H9 (cell line): ENCODE data around the gene CEMIP. TPM values are rescaled to one million over a fixed set of nuclear protein-coding genes. Genes with fewer than 3 reads are reported as not detected.

ENCODE experiments used
- DNase-seq: peaks from one replicate; pipeline ENCODE4 v3.0.0-alpha.2; 2017
- H2AFZ ChIP-seq: one replicate; pipeline ENCODE4 v1.6.1; 2013; ENCODE audit warnings: mild to moderate bottlenecking, low read length, control low read depth, moderate library complexity
- H2AK5ac ChIP-seq: 2 replicates; pipeline ENCODE4 v1.6.1; 2013; ENCODE audit warnings: low read length, control low read depth, mixed read lengths; ENCODE audit not compliant: insufficient read length
- H2BK120ac ChIP-seq: one replicate; pipeline ENCODE4 v1.6.1; 2013; ENCODE audit warnings: low read depth, mild to moderate bottlenecking, low read length, control low read depth, inconsistent platforms; ENCODE audit not compliant: poor library complexity, severe bottlenecking
- H2BK12ac ChIP-seq: 2 replicates; pipeline ENCODE4 v1.6.1; 2013; ENCODE audit warnings: low read length, control low read depth, mixed read lengths, low read depth; ENCODE audit not compliant: insufficient read length
- H2BK15ac ChIP-seq: 2 replicates; pipeline ENCODE4 v1.6.1; 2013; ENCODE audit warnings: low read depth, low read length, control low read depth
- H2BK20ac ChIP-seq: one replicate; pipeline ENCODE4 v1.6.1; 2013; ENCODE audit warnings: low read depth, mild to moderate bottlenecking, low read length, control low read depth, inconsistent platforms; ENCODE audit not compliant: poor library complexity, severe bottlenecking
- H2BK5ac ChIP-seq: 2 replicates; pipeline ENCODE4 v1.6.1; 2013; ENCODE audit warnings: low read length, control low read depth, mixed read lengths; ENCODE audit not compliant: insufficient read length
- H3K14ac ChIP-seq: 2 replicates; pipeline ENCODE4 v1.6.1; 2013; ENCODE audit warnings: low read length, control low read depth; ENCODE audit not compliant: insufficient read depth
- H3K18ac ChIP-seq: 2 replicates; pipeline ENCODE4 v1.6.1; 2013; ENCODE audit warnings: low read depth, mild to moderate bottlenecking, mixed read lengths, low read length, control low read depth; ENCODE audit not compliant: insufficient read length
- H3K23ac ChIP-seq: 2 replicates; pipeline ENCODE4 v1.6.1; 2013; ENCODE audit warnings: low read length, control low read depth, mixed read lengths, low read depth; ENCODE audit not compliant: insufficient read length
- H3K23me2 ChIP-seq: 2 replicates; pipeline ENCODE4 v1.6.1; 2013; ENCODE audit warnings: low read depth, mild to moderate bottlenecking, mixed read lengths, low read length, control low read depth; ENCODE audit not compliant: insufficient read length, poor library complexity, severe bottlenecking
- H3K27ac ChIP-seq: 2 replicates; pipeline ENCODE4 v1.5.1; 2013; ENCODE audit warnings: low read length, control low read depth, mixed read lengths, low read depth; ENCODE audit not compliant: insufficient read length
- H3K27me3 ChIP-seq: 2 replicates; pipeline ENCODE4 v1.6.1; 2013; ENCODE audit warnings: low read length, control low read depth, inconsistent platforms; ENCODE audit not compliant: insufficient read depth
- H3K4ac ChIP-seq: 2 replicates; pipeline ENCODE4 v1.6.1; 2013; ENCODE audit warnings: low read depth, mild to moderate bottlenecking, control low read depth, inconsistent platforms, low read length, moderate library complexity
- H3K4me1 ChIP-seq: 2 replicates; pipeline ENCODE4 v1.6.1; 2013; ENCODE audit warnings: low read length, control low read depth, inconsistent platforms; ENCODE audit not compliant: insufficient read depth
- H3K4me2 ChIP-seq: 2 replicates; pipeline ENCODE4 v1.6.1; 2013; ENCODE audit warnings: low read length, control low read depth, mixed read lengths; ENCODE audit not compliant: insufficient read length, insufficient read depth
- H3K56ac ChIP-seq: 2 replicates; pipeline ENCODE4 v1.6.1; 2013; ENCODE audit warnings: low read depth, mild to moderate bottlenecking, mixed read lengths, low read length, control low read depth; ENCODE audit not compliant: insufficient read length
- H3K79me1 ChIP-seq: 2 replicates; pipeline ENCODE4 v1.6.1; 2013; ENCODE audit warnings: low read depth, mild to moderate bottlenecking, moderate library complexity, low read length, control low read depth, inconsistent platforms; ENCODE audit not compliant: insufficient read depth, poor library complexity, severe bottlenecking
- H3K79me2 ChIP-seq: 2 replicates; pipeline ENCODE4 v1.6.1; 2013; ENCODE audit warnings: low read length, control low read depth, inconsistent platforms; ENCODE audit not compliant: insufficient read depth
- H3K9ac ChIP-seq: 2 replicates; pipeline ENCODE4 v1.6.1; 2013; ENCODE audit warnings: low read length, control low read depth, mixed read lengths; ENCODE audit not compliant: insufficient read length; ENCODE audit errors: extremely low read depth
- H3K9me3 ChIP-seq: one replicate; pipeline ENCODE4 v1.6.1; 2013; ENCODE audit warnings: low read depth, low read length, inconsistent platforms; ENCODE audit not compliant: control insufficient read depth
- H3T11ph ChIP-seq: one replicate; pipeline ENCODE4 v1.6.1; 2013; ENCODE audit warnings: mild to moderate bottlenecking, low read length, control low read depth, inconsistent platforms
- H4K20me1 ChIP-seq: one replicate; pipeline ENCODE4 v1.6.1; 2013; ENCODE audit not compliant: control insufficient read depth, insufficient read length, insufficient read depth
- H4K5ac ChIP-seq: 2 replicates; pipeline ENCODE4 v1.6.1; 2013; ENCODE audit warnings: low read depth, mild to moderate bottlenecking, mixed read lengths, low read length, control low read depth; ENCODE audit not compliant: insufficient read length
- H4K8ac ChIP-seq: replicated peaks from 2 replicates; pipeline ENCODE4 v1.6.1; 2013; ENCODE audit warnings: low read length, control low read depth, mixed read lengths, low read depth; ENCODE audit not compliant: insufficient read length
- H4K91ac ChIP-seq: 2 replicates; pipeline ENCODE4 v1.6.1; 2013; ENCODE audit warnings: low read depth, mild to moderate bottlenecking, moderate library complexity, mixed read lengths, low read length, control low read depth; ENCODE audit not compliant: insufficient read length
- H3K27ac Mint-ChIP-seq, 3 experiments: 2 replicates in 2 of 3; 3 replicates in 1 of 3; pipeline ENCODE4 v1.8.0; 2020 to 2021; ENCODE audit warnings: mixed read lengths in 3 of 3, mild to moderate bottlenecking in 1 of 3, moderate library complexity in 1 of 3
- H3K27me3 Mint-ChIP-seq: 2 replicates; pipeline ENCODE4 v1.8.0; 2021; ENCODE audit warnings: low read depth, mild to moderate bottlenecking, moderate library complexity, mixed read lengths
- H3K36me3 Mint-ChIP-seq, 3 experiments: 2 replicates in 2 of 3; 3 replicates in 1 of 3; pipeline ENCODE4 v1.8.0; 2020 to 2021; ENCODE audit warnings: low read depth in 3 of 3, mixed read lengths in 3 of 3; ENCODE audit not compliant: insufficient read depth in 1 of 3
- H3K4me1 Mint-ChIP-seq, 2 experiments: 2 replicates each; pipeline ENCODE4 v1.8.0; 2020; ENCODE audit warnings: mixed read lengths in 2 of 2
- H3K4me3 Mint-ChIP-seq, 2 experiments: 2 replicates in 1 of 2; 3 replicates in 1 of 2; pipeline ENCODE4 v1.8.0; 2020 to 2021; ENCODE audit warnings: mild to moderate bottlenecking in 2 of 2, mixed read lengths in 2 of 2, moderate library complexity in 1 of 2
- H3K9me3 Mint-ChIP-seq, 2 experiments: 2 replicates in 1 of 2; 3 replicates in 1 of 2; pipeline ENCODE4 v1.8.0; 2020; ENCODE audit warnings: mild to moderate bottlenecking in 2 of 2, mixed read lengths in 2 of 2, moderate library complexity in 1 of 2
- WGBS: extraction: QIAGEN DNeasy Blood & Tissue Kit; methylation state at CpG from one replicate; pipeline ENCODE4 v1.1.7; 2013; ENCODE audit warnings: missing lambda C conversion rate, low lambda C conversion rate, mixed read lengths; ENCODE audit not compliant: insufficient read length; ENCODE audit errors: extremely low coverage; 5-methylcytosine and 5-hydroxymethylcytosine counted together
- total RNA-seq: library from RNA; stranded (reverse); gene quantifications from 2 replicates; pipeline ENCODE4 v1.2.1, GENCODE V29; 2021
- TF ChIP-seq, protein P1 (sequence below): fragments of 200-600 bp; sonication (generic); conservative IDR thresholded peaks from 3 replicates; pipeline ENCODE4 v1.8.0; 2021; ENCODE audit warnings: antibody characterized with exemption, mild to moderate bottlenecking

Gene CEMIP
- total RNA-seq, 1 experiment from 2014 or later = 0.09 TPM

DNA sequence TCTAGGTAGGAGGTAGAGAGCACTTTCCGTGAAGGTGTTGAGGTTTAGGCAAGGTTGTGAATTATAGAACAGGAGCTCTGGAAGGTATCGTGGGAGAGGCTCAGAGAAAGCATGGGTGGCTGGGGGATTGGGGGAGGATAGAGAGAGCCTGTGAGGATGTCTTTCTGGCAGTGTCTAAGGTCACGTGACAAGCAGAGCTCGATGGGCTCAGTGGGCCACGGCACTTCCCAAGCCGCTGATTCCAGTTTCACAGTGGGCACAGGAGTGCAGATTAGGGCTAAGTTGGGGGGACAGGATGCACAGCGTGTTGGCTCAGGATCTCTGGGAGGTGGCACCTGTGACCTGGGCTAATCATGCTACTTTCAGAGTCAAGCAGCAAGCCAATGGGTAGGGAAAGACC, 52.0 kb downstream of the CEMIP start:
- peaks cover 2% of the 10 kb centered on the region; the same call in 1 of the 2 replicates for H3K27me3 Mint-ChIP-seq
- no CpG with 5 or more reads among the region's 7 CpGs for WGBS
- H3K36me3 Mint-ChIP-seq = no peaks in the 10 kb centered on the region; a peak in 2 of 7 replicates
- peaks cover 32 to 37% of the 10 kb centered on the region in 2 experiments for H3K4me1 Mint-ChIP-seq
- peak overlapping the region; percentile 27 for H3K4me2 ChIP-seq
- no peak overlapping the region for H3T11ph ChIP-seq
- no peak overlapping the region for H3K56ac ChIP-seq
- DNase-seq = no peak
- no peaks in the 10 kb centered on the region for H3K79me2 ChIP-seq
- H2BK120ac ChIP-seq = no peak overlapping the region
- H3K23ac ChIP-seq = no peak overlapping the region
- no peaks in the 10 kb centered on the region for H3K9me3 ChIP-seq
- H3K79me1 ChIP-seq = no peaks in the 10 kb centered on the region
- H3K27ac ChIP-seq = peak overlapping the region; percentile 75
- TF ChIP-seq, protein P1, sequence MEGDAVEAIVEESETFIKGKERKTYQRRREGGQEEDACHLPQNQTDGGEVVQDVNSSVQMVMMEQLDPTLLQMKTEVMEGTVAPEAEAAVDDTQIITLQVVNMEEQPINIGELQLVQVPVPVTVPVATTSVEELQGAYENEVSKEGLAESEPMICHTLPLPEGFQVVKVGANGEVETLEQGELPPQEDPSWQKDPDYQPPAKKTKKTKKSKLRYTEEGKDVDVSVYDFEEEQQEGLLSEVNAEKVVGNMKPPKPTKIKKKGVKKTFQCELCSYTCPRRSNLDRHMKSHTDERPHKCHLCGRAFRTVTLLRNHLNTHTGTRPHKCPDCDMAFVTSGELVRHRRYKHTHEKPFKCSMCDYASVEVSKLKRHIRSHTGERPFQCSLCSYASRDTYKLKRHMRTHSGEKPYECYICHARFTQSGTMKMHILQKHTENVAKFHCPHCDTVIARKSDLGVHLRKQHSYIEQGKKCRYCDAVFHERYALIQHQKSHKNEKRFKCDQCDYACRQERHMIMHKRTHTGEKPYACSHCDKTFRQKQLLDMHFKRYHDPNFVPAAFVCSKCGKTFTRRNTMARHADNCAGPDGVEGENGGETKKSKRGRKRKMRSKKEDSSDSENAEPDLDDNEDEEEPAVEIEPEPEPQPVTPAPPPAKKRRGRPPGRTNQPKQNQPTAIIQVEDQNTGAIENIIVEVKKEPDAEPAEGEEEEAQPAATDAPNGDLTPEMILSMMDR = no peak
- H3K27ac Mint-ChIP-seq = peak overlapping the region in 1 of 3 experiments; percentile 88; a peak in 2 of 7 replicates
- H3K9ac ChIP-seq = no peak overlapping the region
- H2BK15ac ChIP-seq = no peak overlapping the region
- H3K14ac ChIP-seq = peak overlapping the region; percentile 69
- no peak overlapping the region for H2AFZ ChIP-seq
- H4K91ac ChIP-seq = peak overlapping the region; percentile 96
- H3K4ac ChIP-seq = peak overlapping the region; percentile 12; the same call in 1 of the 2 replicates
- peak overlapping the region; percentile 25 for H4K8ac ChIP-seq
- no peak overlapping the region for H2BK20ac ChIP-seq
- H3K4me1 ChIP-seq = peaks cover 13% of the 10 kb centered on the region
- peak overlapping the region; percentile 85 for H3K18ac ChIP-seq
- H3K4me3 Mint-ChIP-seq = peak overlapping the region in 1 of 2 experiments; percentile 16; a peak in 1 of 5 replicates
- no peak overlapping the region for H4K5ac ChIP-seq
- H2AK5ac ChIP-seq = no peak overlapping the region
- H4K20me1 ChIP-seq = no peaks in the 10 kb centered on the region
- peak overlapping the region; percentile 5 for H2BK5ac ChIP-seq
- peak overlapping the region; percentile 93 for H2BK12ac ChIP-seq
- H3K9me3 Mint-ChIP-seq = no peaks in the 10 kb centered on the region
- H3K27me3 ChIP-seq = no peaks in the 10 kb centered on the region
- no peaks in the 10 kb centered on the region for H3K23me2 ChIP-seq
